Measurements from ENCODE around the gene NPRL2.

DNA sequence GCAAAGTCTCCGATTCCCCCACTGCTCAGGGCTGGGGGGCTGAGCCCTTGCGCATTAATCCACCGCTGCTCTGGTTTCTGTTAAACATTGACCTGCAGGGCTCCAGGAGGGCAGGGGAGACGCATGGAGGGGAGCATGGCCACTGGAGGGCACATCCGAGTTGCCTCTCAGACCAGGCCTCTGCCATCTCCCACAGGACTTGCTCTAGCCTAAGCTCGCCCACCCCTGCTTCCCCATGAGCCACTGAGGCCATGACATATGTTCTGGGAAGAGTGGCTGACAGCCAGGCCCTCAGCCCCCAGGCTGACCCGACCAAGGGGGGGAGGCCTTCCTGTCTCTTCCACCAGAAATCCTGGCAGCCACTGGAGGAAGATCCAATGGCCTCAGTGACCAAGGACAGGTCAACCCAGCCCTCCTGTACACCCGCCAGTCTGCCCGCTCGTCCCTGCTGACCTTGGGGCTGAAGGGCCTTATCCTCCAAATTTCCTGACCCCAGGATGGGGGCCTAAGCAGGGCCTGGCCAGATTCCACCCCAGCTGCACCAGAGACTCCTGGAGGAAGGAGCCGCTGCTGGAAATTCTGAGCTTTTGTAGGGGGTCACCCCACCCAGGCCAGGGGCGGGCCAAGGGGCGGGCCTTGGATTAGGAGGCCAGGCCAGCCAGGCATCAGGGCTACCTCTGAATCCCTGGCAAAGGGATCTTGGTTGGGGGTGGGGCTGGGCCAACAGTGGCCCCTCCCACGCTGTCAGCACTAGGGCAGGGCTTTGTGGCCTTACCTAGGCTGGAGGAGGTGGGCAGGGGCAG is 47.4 kb downstream of the NPRL2 start, which contains the start of gene HYAL1:
- TF ChIP-seq CTCF (IDR thresholded peaks at IDR 0.05) (no peak), ZFX (IDR thresholded peaks at IDR 0.05; ENCODE audit: borderline replicate concordance) (no peak)

Measured in 22Rv1 (cell line).